Astrocyte (in vitro differentiated cells and primary cell): ENCODE measurements around the gene TRAF1.

Experiments used
- EZH2 ChIP-seq: IDR thresholded peaks from 2 replicates; pipeline ENCODE4 v1.6.1; 2012; ENCODE audit warnings: mild to moderate bottlenecking, low read length, inconsistent platforms; ENCODE audit not compliant: insufficient read depth
- TF ChIP-seq, protein P1 (sequence below): IDR thresholded peaks from 2 replicates; pipeline ENCODE4 v1.5.1; 2011; ENCODE audit warnings: low read depth, mild to moderate bottlenecking, inconsistent platforms, low read length, moderate library complexity; ENCODE audit not compliant: insufficient read depth

DNA sequence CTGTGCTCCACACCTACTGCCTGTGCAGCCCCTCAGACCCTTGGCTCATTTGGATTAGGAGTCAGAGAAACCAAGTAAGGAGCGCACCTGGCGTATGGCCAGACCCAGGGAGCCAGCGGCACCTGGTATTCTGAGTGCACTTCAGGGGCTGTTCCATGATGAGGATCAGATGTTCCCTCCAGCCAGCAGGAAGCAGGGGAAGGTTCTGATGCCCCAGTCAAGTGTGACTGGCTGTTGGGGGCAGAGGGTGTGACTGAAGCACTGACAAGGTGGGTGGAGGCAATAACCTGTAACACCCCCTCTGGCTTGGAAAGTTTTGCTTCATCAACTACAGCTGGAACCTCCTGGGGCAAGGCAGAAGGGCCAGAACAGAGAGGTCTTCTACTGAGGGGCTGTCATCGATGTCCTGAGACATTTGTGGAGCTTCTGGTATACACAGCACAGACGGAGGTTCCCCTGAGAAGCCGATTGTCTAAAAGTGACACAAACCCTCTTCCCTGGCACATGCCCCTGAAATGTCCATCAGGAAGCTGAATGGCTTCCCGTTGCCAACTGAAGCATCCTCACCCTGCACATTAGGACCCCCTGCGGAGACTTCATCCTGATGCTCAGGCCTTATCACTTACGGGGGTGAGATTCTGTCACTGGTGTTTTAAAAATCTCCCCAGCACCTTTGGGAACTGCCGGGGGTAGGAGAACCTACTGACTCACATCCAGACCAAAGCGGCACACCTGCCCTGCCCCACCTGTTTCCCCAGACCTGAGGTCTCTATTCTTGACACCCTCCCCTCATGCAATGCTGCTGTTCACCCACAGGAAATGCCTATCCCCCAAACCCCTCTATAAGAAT, 21.1 kb downstream of the TRAF1 start:
- TF ChIP-seq, protein P1, sequence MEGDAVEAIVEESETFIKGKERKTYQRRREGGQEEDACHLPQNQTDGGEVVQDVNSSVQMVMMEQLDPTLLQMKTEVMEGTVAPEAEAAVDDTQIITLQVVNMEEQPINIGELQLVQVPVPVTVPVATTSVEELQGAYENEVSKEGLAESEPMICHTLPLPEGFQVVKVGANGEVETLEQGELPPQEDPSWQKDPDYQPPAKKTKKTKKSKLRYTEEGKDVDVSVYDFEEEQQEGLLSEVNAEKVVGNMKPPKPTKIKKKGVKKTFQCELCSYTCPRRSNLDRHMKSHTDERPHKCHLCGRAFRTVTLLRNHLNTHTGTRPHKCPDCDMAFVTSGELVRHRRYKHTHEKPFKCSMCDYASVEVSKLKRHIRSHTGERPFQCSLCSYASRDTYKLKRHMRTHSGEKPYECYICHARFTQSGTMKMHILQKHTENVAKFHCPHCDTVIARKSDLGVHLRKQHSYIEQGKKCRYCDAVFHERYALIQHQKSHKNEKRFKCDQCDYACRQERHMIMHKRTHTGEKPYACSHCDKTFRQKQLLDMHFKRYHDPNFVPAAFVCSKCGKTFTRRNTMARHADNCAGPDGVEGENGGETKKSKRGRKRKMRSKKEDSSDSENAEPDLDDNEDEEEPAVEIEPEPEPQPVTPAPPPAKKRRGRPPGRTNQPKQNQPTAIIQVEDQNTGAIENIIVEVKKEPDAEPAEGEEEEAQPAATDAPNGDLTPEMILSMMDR: no peak
- TF ChIP-seq EZH2: no peak
